ENCODE measurements around the gene PRKCZ.

DNA sequence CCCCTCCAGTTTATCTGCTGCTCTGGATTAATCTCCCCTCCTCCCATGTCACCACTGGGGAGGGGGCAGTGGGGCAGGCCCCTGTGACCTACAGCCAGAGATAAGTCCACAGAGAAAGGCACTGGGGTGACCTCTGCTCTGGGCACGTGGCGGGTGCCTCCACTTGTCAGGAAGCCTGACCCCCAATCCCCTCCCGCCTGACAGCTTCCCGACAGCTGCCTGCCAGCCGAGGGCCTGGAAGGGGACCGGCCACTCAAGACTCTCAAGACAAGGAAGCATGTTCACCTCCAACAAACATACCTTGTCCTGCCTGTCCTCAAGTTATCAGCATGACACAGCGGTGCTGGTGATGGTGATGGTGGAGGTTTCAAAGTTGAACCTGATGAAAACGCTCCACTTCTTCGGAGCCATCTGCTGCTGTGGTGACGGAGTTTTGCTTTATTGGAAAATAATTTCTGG is 147.5 kb downstream of the PRKCZ start:
- TF ChIP-seq, protein P1, sequence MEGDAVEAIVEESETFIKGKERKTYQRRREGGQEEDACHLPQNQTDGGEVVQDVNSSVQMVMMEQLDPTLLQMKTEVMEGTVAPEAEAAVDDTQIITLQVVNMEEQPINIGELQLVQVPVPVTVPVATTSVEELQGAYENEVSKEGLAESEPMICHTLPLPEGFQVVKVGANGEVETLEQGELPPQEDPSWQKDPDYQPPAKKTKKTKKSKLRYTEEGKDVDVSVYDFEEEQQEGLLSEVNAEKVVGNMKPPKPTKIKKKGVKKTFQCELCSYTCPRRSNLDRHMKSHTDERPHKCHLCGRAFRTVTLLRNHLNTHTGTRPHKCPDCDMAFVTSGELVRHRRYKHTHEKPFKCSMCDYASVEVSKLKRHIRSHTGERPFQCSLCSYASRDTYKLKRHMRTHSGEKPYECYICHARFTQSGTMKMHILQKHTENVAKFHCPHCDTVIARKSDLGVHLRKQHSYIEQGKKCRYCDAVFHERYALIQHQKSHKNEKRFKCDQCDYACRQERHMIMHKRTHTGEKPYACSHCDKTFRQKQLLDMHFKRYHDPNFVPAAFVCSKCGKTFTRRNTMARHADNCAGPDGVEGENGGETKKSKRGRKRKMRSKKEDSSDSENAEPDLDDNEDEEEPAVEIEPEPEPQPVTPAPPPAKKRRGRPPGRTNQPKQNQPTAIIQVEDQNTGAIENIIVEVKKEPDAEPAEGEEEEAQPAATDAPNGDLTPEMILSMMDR (conservative IDR thresholded peaks at IDR 0.05; ENCODE audit: low read depth, low read length), result no peak
- no peak for TF ChIP-seq RFX5 (IDR thresholded peaks at IDR 0.05; ENCODE audit: low read depth, low read length)
- TF ChIP-seq SMC3 (IDR thresholded peaks at IDR 0.05; ENCODE audit: low read depth, low read length), result no peak
- TF ChIP-seq POLR2A (IDR thresholded peaks at IDR 0.05; ENCODE audit: low read depth, low read length), result no peak
- no peak for TF ChIP-seq MAFK (IDR thresholded peaks at IDR 0.05; ENCODE audit: low read depth, low read length)
- no peak for TF ChIP-seq MXI1 (IDR thresholded peaks at IDR 0.05; ENCODE audit: borderline replicate concordance, low read depth, low read length)
- no peak for TF ChIP-seq RCOR1 (IDR thresholded peaks at IDR 0.05; ENCODE audit: insufficient replicate concordance, low read length)
- no peak for TF ChIP-seq CEBPB (IDR thresholded peaks at IDR 0.05; ENCODE audit: low read depth, low read length)
- no peak for TF ChIP-seq MAZ (IDR thresholded peaks at IDR 0.05; ENCODE audit: borderline replicate concordance, low read depth, low read length)
- TF ChIP-seq BHLHE40 (IDR thresholded peaks at IDR 0.05; ENCODE audit: low read depth, low read length), result no peak
